Osteocyte (in vitro differentiated cells): ENCODE results near the gene RAB11FIP5. TPM values are rescaled to one million over a fixed set of nuclear protein-coding genes. Genes with fewer than 3 reads are reported as not detected.
A peak's percentile ranks its signal among the peaks of the same experiment; 100 is the strongest.

Source experiments
- DNase-seq: peaks from one replicate; pipeline ENCODE4 v3.0.0; 2021; ENCODE audit warnings: mixed read lengths; ENCODE audit not compliant: unreplicated experiment; ENCODE audit errors: extremely low spot score
- H3K27ac Mint-ChIP-seq: one replicate; pipeline ENCODE4 v1.8.0; 2021; ENCODE audit warnings: mild to moderate bottlenecking, mixed read lengths; ENCODE audit not compliant: unreplicated experiment
- H3K27me3 Mint-ChIP-seq: one replicate; pipeline ENCODE4 v1.8.0; 2021; ENCODE audit warnings: mixed read lengths; ENCODE audit not compliant: unreplicated experiment
- H3K36me3 Mint-ChIP-seq: one replicate; pipeline ENCODE4 v1.8.0; 2021; ENCODE audit warnings: mixed read lengths; ENCODE audit not compliant: unreplicated experiment
- H3K4me1 Mint-ChIP-seq: one replicate; pipeline ENCODE4 v1.8.0; 2021; ENCODE audit warnings: mixed read lengths; ENCODE audit not compliant: unreplicated experiment
- H3K4me3 Mint-ChIP-seq: one replicate; pipeline ENCODE4 v1.8.0; 2021; ENCODE audit warnings: mild to moderate bottlenecking, moderate library complexity, mixed read lengths; ENCODE audit not compliant: unreplicated experiment
- H3K9me3 Mint-ChIP-seq: one replicate; pipeline ENCODE4 v1.8.0; 2021; ENCODE audit warnings: mixed read lengths; ENCODE audit not compliant: unreplicated experiment
- CTCF ChIP-seq: fragments of 200-600 bp; sonication (generic); IDR thresholded peaks from 2 replicates; pipeline ENCODE4 v1.5.0; 2021; ENCODE audit warnings: antibody characterized with exemption, mild to moderate bottlenecking, moderate library complexity
- total RNA-seq: library from RNA; stranded (reverse); gene quantifications from 2 replicates; pipeline ENCODE4 v1.2.1, GENCODE V29; 2021

The RAB11FIP5 gene
- total RNA-seq, 1 donor from 2014 or later, result 35.5 TPM

- TF ChIP-seq CTCF, result no peak
- H3K9me3 Mint-ChIP-seq, result no peaks in the 10 kb centered on the region
- H3K27me3 Mint-ChIP-seq, result no peaks in the 10 kb centered on the region
- H3K36me3 Mint-ChIP-seq, result peaks cover 10% of the 10 kb centered on the region
- H3K27ac Mint-ChIP-seq, result no peak overlapping the region
- no peak for DNase-seq
- H3K4me1 Mint-ChIP-seq, result peaks cover 38% of the 10 kb centered on the region
- no peak overlapping the region for H3K4me3 Mint-ChIP-seq
These were observed 24.5 kb downstream of the RAB11FIP5 start for GRCh38 chr2:73088211-73088610.

GRCh38 chr2:73087311-73087710 lies 25.4 kb downstream of the RAB11FIP5 start:
- Mint-ChIP-seq H3K9me3 (no peaks in the 10 kb centered on the region), H3K36me3 (peaks cover 10% of the 10 kb centered on the region), H3K27ac (no peak overlapping the region), H3K27me3 (no peaks in the 10 kb centered on the region), H3K4me3 (no peak overlapping the region), H3K4me1 (peaks cover 32% of the 10 kb centered on the region)
- DNase-seq, result no peak
- TF ChIP-seq CTCF, result no peak

- H3K4me3 Mint-ChIP-seq, result no peak overlapping the region
- peak; percentile 90 for DNase-seq
- H3K27ac Mint-ChIP-seq, result no peak overlapping the region
- H3K4me1 Mint-ChIP-seq, result peaks cover 19% of the 10 kb centered on the region
- H3K36me3 Mint-ChIP-seq, result peaks cover 10% of the 10 kb centered on the region
- no peaks in the 10 kb centered on the region for H3K9me3 Mint-ChIP-seq
- peak; percentile 93 for TF ChIP-seq CTCF
- no peaks in the 10 kb centered on the region for H3K27me3 Mint-ChIP-seq
These were observed 27.1 kb downstream of the RAB11FIP5 start for GRCh38 chr2:73085691-73086090.

GRCh38 chr2:73084971-73085370 lies 27.8 kb downstream of the RAB11FIP5 start:
- Mint-ChIP-seq H3K4me3 (no peak overlapping the region), H3K9me3 (no peaks in the 10 kb centered on the region), H3K27me3 (no peaks in the 10 kb centered on the region), H3K27ac (no peak overlapping the region), H3K36me3 (peaks cover 10% of the 10 kb centered on the region), H3K4me1 (peaks cover 13% of the 10 kb centered on the region)
- DNase-seq, result no peak
- no peak for TF ChIP-seq CTCF

- Mint-ChIP-seq H3K4me3 (no peak overlapping the region), H3K9me3 (no peaks in the 10 kb centered on the region), H3K27me3 (no peaks in the 10 kb centered on the region), H3K36me3 (peaks cover 10% of the 10 kb centered on the region), H3K27ac (no peak overlapping the region), H3K4me1 (peaks cover 5% of the 10 kb centered on the region)
- TF ChIP-seq CTCF, result no peak
- DNase-seq, result no peak
These were observed 28.6 kb downstream of the RAB11FIP5 start for GRCh38 chr2:73083886-73084800.
